Measurements from ENCODE around the gene EMC10.
"Not testable (repeated sequence)": the region's sequence is repeated elsewhere in the genome, so short reads cannot be mapped to it uniquely, and the experiment has no call there.

Gene EMC10

GRCh38 chr19:50476224-50476906 is at the start of gene EMC10, which contains the start of gene GARIN5A:
EMC10 (plus strand) TSS chr19:50476507; CDS start chr19:50476545, 38 bp downstream.
GARIN5A (minus strand) TSS chr19:50476848; CDS start chr19:50476388, 460 bp downstream.
- peak; percentile 78 for DNase-seq (ENCODE audit: low read depth)

DNA sequence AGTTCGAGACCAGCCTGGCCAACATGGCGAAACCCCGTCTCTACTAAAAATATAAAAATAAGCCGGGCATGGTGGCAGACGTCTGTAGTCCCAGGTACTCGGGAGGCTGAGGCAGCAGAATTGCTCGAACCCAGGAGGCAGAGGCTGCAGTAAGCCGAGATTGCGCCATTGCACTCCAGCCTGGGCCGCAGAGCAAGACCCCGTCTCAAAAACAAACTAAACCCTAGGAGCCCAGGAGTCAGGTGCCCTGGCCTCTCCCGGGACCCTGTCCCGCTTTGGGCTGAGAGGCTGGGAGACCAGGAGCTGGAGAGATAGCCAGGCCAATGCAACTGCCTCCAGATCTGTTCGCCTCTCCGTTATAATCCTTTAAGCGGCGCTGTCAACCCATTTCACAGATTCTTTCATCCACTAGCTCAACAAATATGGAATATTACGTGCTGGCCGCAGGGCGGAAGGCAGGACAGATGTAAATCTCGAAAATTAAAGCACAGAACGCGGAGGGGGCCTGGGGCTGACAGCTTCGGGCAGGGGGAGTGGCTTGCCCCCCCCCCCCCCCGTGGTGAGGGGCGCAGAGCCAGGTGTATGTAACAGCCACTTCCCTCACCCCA is 48.9 kb upstream of the EMC10 start:
- no peak for DNase-seq (ENCODE audit: low read depth)

GRCh38 chr19:50427997-50428425 is 48.3 kb upstream of the EMC10 start:
- DNase-seq (ENCODE audit: low read depth), result no peak

- DNase-seq (ENCODE audit: low read depth), result no peak
These were observed 47.4 kb upstream of the EMC10 start for GRCh38 chr19:50428772-50429463.

DNA sequence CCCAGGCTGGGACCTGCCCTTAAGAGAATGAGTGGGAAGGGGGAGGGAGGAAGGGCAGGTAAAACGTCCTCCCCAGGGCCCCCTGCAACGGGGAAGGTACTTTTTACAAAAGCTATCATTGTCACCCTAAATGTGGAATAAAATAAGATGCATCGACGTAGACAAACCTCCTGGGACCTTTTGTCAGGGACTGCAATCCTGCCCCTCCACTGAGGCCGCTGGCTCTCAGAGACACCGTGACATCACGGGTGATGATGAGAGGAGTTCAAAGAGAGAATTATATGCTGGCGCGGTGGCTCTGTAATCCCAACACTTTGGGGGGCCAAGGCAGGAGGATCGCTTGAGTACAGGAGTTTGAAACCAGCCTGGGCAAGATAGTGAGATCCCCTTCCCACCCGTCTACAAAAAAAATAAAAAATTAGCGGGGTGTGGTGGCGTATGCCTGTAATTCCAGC is 45.4 kb upstream of the EMC10 start:
- no peak for DNase-seq (ENCODE audit: low read depth)

GRCh38 chr19:50431343-50432220 is 44.7 kb upstream of the EMC10 start:
- DNase-seq (ENCODE audit: low read depth), result peak; percentile 80

DNA sequence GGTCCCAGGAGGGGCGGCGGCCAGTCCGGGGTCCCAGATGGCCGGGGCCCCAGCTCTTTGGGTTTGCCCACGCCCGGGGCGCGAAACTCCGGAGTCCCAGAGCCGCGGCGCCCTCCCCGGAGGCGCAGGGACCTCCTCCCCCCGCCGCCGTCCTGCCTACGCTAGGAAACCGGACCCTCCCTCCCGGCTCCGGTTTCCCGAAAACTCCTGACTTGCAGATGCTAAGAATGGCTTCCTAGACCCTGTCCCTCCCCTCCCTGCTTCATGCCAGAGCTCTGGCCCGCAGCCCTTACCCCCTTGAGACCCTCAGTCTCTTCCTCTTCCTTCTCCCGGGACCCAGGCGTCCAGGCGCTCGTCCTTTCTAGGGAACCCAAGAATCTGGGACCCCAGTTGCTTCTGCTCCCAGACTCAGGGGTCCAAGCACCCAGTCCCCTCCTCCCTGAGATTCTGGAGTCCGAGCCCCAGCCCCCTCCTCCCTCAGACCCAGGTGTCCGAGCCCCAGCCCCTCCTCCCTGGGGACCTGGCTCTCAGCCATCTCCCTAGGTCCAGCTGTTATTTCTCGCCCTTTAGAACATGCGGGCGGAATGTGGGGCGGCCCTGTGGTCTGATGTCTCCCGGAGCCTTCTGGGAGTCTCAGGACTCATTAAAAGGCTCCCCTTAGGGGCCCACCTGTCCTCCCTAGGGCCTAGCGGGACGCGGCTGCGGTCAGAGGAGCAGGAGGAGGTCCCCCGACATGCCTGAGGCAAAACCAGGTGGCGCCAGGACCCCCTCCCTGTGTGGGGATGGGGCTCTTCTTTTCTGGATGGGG is 43.9 kb upstream of the EMC10 start, which contains the start of gene MYBPC2:
Gene MYBPC2 (plus strand): TSS at position 672 of the 808 bp plus-strand sequence. CDS start 62 bp downstream, at position 734.
- DNase-seq (ENCODE audit: low read depth), result no peak

GRCh38 chr19:50433201-50434180 is 42.8 kb upstream of the EMC10 start:
- DNase-seq (ENCODE audit: low read depth), result no peak

- no peak for DNase-seq (ENCODE audit: low read depth)
These were observed 41.8 kb upstream of the EMC10 start for GRCh38 chr19:50434525-50434924.

GRCh38 chr19:50435221-50435620 is 41.1 kb upstream of the EMC10 start:
- no peak for DNase-seq (ENCODE audit: low read depth)

DNA sequence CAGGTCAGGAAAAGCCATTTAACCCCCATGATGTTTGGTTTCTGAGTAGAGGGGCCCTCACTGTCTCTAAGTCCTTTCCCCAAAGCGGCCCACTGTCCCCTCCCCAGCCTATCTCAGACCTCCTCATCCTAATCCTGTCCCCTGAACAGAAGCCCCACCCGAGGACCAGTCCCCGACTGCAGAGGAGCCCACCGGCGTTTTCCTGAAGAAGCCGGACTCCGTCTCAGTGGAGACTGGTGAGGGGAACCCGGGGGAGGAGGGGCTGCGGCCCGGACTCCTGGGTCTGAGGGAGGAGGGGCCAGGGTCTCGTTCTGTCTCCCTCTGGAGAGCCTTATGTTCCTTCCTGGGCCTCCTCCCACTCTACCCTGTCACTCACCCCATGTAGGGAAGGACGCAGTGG is 40.7 kb upstream of the EMC10 start:
- no peak for DNase-seq (ENCODE audit: low read depth)

DNA sequence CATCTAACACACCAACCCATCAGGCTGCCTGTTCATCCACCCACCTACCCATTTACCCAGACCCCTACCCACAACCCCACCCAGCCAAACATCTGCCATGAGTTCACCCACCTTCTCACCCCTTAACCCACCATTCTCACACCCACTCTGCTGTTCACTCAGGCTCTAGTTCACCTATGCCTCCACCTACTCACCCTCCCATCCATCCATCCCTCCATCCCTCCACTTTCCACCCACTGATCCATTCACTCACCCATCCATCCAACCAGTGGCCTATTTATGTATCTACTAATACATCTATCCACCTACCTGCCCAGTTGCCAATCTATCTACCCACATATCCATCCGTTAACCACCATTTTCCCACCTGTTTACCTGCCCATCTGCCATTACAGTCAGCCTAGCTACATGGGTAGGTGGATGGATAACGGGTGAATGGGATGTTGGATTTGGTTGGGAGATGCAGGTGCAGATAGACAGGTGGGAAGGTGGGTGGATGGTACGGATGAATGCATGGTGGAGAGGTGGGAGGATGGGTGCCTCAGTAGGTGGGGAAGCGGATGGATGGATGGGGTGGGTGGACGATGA is 38.4 kb upstream of the EMC10 start:
- DNase-seq (ENCODE audit: low read depth), result no peak

DNA sequence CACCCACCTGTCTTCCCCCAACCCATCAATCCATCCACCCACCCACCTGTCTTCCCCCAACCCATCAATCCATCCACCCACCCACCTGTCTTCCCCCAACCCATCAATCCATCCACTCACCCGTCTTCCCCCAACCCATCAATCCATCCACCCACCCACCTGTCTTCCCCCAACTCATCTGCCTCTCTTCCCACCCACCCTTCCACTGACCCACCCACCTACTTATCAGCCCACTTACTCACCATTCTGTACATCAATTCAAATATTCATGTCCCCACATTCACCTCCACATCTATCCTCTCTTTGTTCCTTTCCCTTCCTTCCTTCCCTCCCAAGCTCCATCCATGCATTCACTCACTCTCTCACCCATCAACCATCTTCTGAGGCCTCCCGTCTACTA is 37.2 kb upstream of the EMC10 start:
- not testable (repeated sequence) for DNase-seq (ENCODE audit: low read depth)

GRCh38 chr19:50444059-50444458 is 32.2 kb upstream of the EMC10 start:
- no peak for DNase-seq (ENCODE audit: low read depth)

DNA sequence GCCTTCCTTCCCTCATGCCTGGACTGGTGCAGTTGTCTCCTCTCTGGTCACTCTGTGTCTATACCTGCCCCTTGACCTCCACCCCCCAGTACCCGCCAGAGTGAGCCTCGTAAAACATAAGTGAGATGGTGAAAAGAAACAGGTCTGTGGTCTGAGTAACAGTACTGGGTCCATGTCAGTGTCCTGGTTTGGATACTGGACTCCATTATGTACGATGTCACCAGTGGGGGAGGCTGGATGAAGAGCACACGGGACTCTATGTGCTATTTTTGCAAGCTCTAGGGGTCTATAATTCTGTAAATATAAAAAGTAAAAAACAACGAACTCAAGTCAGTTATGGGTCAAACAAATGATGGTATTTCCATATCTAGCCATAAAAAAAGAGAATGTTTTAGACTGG is 29.3 kb upstream of the EMC10 start:
- DNase-seq (ENCODE audit: low read depth), result no peak

DNA sequence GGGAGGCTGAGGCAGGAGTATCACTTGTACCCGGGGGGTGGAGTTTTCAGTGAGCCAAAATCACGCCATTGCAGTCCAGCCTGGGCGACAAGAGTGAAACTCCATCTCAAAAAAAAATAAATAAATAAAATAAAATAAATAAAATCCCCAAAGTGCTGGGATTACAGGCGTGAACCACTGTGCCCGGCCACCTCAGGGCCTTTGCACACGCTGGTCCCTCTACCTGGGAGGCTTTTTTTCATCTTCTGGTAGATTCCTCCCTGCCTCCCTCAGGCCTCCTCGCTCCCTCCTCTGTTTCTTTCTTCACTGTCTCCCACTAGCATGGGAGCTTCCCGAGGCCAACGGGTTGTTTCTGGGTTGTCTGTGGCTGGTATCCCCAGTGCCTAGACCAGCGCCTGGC is 28.6 kb upstream of the EMC10 start:
- DNase-seq (ENCODE audit: low read depth), result no peak

DNA sequence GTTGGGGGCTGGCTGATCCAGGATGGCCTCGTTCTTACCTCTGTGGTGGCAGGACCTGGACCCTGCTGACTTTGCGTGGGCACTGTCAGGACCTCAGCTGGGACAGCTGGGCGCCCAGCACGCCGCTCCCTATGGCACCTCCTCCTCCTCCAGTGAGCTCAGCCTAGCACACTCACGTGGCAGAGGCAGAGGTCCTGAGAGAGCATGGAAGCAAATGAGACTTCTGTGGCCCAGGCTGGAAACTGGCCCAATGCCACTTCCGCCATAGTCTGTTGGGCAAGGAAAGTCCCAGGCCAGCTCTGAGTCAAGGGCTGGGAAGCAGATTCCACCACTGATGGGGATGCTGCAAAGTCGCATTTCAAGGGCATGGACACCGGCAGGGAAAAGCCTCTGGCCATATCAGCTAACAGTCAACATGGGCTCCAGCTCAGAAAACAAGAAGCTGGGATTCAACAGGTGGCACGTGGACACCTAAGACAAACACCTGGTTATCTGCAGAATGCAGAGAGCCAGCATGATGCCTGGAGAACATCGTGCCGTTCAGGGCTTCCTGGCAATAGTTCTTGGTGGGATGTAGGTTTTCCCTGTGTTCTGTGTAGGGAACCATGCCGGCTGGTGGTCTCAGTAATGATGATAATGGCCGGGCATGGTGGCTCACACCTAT is 26.9 kb upstream of the EMC10 start:
- DNase-seq (ENCODE audit: low read depth), result no peak

DNA sequence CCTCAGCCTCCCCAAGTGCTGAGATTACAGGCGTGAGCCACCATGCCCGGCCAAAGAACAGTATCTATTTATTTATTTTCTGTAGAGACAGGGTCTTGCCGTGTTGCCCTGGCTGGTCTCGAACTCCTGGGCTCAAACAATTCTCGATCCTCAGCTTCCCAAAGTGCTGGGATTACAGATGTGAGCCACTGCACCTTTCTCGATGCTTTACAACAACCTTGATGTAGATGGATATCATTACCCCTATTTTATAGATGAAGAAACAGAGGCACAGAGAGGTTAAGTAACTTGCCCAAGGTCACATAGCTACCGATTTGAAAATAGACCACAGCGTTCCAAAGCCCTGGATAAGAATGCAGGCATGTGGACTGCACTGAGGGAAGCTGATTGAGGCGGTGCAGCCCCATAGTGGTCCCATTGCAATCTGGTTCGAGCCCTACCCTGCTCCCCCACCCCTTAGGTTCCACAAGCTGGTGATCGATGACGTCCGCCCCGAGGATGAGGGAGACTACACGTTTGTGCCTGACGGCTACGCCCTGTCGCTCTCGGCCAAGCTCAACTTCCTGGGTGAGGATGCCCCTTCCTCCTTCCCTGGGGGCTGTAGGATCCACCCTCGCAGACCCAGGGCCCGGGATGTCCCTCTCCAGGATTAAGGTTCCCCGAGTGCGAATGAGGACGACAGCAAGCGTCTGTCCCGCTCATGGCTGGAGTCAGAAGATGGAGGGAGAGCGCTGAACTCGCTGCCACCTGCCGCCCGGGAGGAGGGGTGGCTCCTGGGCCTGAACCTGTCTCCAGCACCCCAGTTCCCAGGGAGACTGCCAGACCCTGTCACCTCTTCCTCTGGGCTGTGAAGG is 25.7 kb upstream of the EMC10 start:
- DNase-seq (ENCODE audit: low read depth), result no peak
